ENCODE results near the gene CLINT1.

The CLINT1 gene

DNA sequence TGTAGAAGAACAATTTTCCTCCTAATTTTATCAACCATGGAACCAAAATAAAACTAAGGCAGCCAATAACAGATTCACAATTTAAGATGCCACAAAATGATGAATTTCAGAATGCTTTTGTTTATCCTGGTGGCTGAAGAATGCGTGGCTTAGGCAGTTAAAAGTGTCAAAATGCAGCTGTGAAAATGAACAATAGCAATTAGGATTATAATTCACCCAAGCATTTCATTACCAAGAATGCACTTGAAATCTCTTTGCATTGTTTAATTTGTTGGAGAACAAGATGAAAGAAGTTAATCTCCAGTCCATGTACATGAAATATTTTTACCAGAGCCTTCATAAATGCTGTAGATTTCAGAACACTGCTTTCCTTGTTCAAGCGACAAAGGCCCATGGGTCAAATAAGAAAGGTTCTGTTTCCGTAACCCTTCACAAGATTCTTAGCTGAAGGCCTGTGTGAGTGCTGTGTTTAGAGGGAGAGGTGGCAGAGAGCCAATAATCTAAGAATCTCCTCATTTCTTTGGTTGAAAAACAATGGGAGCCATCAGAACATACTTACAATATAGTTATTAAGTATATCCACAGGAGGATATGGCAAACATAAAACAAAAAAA, 39.3 kb downstream of the CLINT1 start:
- DNase-seq = no peak

DNA sequence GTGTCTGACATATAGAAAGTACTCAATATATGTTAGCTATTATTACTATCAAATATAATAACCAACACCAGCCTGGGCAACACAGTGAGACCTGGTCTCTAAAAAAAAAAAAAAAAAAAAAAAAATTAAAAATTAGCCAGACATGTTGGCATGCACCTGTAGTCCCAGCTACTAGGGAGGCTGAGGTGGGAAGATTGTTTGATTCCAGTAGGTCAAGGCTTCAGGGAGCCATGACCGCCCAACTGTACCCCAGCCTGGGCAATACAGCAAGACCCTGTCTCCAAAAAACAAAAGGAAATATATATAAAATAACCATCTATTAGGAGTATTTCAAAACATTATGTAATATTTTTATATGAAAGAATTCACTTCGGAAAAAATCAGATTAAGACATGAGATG, 40.6 kb downstream of the CLINT1 start:
- DNase-seq = no peak

DNA sequence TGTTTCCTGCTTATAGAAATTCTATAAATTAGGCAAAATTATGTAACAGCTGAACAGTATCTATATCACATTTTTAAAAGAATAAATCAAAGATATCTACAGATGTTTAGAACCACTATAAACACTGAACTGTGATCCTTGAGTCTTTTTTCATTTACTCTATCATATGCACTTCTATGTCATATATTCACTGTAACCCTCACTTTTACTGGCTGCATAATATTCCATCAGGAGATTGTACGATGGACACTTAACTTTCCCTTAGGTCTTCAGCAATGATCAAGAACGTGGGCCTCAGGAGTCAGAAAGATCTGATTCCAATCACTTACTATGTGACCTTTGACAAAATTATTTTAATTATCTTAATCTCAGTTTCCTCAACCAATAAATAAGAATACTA, 41.0 kb downstream of the CLINT1 start:
- no peak for DNase-seq

DNA sequence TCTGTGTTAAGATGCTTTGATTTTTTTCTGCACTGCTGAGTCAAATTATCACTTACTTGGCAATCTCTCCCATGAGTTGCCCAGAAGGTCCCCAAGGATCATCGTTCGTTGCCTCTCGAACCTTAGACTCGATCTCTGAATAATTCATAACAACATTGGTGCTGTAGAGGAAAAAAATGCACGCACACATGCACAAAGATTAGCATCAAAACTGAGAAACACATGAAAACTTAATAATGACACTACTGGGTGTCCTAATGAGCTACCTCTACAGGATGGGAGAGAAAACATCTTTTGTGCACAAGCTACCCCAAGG, 41.6 kb downstream of the CLINT1 start:
- no peak for DNase-seq

DNA sequence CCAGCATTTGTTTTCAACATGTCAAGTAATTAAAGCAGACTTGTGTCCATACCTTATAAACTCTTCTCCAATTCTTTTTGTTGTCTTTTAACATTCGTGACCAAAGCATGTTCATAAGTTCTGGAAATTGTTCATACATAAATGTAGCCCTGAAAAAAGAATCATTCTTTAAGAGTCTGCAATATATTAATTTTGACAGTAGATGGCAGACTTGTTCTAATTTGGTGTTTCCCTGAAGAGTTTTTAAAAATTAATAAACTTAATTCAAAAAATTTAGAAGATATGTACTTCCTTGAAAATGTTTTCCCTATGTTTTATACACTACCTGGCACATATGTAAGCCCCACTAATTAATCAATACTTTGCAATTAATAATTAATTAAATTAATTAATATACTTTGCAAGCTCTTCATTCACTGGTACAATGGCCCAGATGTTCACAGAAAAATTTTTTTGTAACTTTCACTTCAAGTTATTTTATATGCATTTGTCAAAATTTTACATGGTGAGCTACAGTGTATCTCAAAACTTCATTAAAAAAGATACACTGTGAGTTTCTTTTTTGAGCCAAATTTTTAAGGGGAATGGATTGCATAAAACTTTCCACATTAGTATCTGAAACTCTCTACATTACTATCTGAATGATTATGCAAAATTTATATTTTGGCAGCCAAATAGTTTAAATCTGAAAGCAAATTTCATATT, 42.1 kb downstream of the CLINT1 start:
- DNase-seq = peak; percentile 41

DNA sequence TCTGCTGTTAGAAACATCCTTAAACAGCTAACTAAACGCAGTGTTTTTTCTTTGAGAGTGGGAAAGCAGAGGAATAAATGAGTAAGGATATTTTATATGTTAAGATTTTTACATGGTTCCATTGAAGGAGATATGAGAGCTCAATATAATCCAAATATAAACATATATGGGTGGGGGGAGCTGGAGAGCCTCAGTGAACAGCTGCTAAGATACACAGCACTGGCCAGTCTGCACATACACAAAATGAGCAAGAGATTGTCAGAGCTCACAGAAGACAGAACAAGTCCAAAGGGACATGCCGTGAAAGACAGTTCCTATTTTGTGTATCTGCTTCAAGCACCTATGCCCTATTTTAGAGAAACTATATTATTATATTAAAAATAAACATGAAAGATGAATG, 46.9 kb downstream of the CLINT1 start:
- DNase-seq = no peak

DNA sequence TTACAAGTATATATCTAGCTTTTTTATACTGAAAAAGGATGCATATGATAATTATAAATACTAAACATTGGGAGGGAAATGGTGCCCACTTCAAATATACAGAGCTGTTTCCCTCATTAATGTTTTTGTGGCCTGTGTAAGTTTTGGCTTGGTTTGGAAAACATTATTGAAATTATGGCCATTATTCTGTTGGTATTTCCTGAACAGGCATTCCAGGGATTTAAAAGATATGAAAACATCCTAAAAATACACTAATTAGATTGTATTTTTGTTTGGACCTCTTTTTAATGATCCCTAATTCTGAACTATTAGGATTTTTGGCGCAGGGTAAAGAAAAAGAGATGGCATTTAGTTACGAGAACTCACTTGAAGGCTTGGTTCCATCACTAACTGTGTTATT, 50.9 kb downstream of the CLINT1 start:
- DNase-seq = no peak

DNA sequence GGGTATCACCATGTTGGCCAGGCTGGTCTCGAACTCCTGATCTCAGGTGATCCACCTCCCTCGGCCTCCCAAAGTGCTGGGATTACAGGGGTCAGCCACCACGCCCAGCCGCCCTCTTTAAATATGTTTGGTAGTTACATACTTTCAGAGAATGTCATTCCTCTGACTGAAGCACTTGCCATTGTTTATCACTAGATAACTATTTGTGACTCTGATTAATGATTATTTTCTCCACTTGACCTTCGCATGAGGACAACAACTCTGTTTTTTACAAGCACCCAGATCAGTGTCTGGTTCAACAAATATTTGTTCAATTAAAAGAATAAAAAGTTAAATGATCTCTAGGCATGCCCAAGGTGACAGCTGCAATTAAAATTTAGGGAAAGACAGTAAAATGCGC, 56.2 kb downstream of the CLINT1 start:
- DNase-seq = no peak

- no peak for DNase-seq
Measured at GRCh38 chr5:157800137-157800536, 58.8 kb downstream of the CLINT1 start.

DNA sequence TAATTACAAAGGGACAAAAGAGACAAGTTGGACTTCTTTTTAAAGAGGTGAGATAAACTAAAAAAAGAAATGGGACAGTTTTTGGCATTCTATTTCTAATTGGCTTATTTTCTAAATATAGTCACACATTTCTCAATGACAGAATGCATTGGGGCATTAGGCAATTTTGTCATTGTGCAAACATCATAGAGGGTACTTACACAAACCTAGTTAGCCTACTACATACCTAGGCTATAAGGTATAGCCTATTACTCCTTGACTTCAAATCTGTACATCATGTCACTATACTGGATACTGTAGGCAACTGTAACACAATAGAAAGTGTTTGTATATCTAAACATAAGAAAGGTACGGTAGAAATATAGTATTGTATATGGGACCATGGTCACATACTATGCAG, 59.4 kb downstream of the CLINT1 start:
- no peak for DNase-seq

DNA sequence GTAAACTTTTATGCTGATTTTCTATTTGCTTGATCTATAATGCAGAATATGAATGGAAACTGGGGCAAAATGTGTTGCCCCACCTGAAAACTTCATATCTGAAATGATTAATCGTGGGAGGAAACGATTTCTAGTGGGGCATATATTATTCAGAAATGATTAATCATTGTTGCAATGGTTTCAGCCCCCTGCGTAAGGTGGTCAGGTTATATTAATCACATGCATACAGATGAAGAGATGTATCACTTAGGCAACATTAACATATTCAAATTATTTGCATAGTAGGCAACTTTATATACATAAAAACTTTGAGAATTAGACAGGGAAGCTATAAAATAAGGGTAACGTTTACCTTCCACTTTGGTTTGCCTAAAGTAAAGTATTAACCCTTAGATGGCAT, 65.6 kb downstream of the CLINT1 start:
- no peak for DNase-seq

GRCh38 chr5:157785801-157786200, 73.1 kb downstream of the CLINT1 start:
- no peak for DNase-seq

- DNase-seq = no peak
Measured at GRCh38 chr5:157779221-157779620, 79.7 kb downstream of the CLINT1 start.

DNA sequence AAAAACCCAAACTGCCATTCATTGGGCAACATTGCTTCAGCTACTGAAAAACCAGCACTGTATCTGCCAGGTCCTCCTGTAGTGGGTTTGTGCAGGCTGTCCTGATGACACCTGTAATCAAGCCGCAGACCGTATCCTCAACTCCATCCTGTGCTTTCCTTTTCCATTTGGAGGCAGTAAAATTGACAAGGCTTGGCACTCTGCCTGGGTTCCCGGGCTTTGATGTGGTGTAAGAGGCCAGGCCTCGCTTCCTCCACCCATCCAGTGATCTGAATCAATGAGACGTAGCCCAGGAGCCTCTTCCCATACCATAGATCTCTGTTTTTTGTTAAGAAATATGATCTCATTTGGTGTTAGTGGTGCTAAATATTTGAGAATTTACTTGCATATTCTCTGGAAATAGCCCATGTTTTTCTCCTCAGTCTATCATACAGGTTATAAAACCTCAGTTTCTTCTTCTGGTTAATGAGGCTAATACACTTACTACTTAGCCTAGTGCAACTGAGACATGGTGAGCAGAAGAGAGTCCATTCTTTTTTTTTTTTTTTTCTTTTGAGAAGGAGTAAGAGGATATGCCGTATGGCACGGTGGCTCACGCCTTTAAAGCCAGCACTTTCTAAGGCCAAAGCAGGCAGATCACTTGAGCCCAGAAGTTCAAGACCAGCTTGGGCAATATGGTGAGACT, 80.7 kb downstream of the CLINT1 start:
- DNase-seq = peak; percentile 89

- no peak for DNase-seq
Measured at GRCh38 chr5:157772127-157772526, 86.8 kb downstream of the CLINT1 start.

GRCh38 chr5:157770665-157771064, 88.3 kb downstream of the CLINT1 start:
- no peak for DNase-seq

- DNase-seq = no peak
Measured at GRCh38 chr5:157767689-157768088, 91.3 kb downstream of the CLINT1 start.

- no peak for DNase-seq
Measured at GRCh38 chr5:157766902-157767301, 92.0 kb downstream of the CLINT1 start.

DNA sequence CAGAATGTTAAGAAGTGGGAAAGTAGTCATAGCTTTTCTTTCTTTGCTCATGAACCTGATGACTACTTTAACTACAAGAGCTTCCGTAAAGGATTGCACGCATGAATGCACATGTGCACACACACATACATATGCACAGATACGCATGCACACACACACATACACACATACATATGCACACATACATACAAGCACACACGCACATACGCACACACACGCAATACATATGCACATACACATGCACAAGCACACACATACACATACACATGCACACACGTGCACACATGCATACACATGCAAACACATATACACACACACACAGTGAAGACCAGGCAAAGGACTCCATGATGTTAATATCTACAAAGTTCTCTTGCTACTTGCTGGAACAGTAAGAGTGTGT, 92.5 kb downstream of the CLINT1 start:
- DNase-seq = no peak

DNA sequence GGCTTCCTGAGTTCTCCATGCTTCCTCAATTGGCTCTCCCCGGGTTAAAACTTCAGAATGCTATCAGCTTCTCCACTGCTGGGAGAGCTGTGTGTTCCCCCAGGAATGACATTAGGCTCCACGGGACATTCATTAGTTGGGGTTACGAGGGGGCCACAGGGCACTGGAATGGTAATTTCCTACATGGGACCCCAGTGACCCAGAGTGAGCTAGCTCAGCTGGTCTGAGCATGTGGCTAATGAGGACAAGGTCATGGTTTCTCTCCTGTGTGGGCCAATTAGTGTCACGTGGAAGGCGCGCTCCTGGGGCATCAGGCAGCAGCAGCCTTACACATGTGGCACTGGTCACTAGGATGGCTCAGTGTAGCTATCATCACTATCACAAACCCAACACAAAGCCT, 94.4 kb downstream of the CLINT1 start:
- DNase-seq = no peak

DNA sequence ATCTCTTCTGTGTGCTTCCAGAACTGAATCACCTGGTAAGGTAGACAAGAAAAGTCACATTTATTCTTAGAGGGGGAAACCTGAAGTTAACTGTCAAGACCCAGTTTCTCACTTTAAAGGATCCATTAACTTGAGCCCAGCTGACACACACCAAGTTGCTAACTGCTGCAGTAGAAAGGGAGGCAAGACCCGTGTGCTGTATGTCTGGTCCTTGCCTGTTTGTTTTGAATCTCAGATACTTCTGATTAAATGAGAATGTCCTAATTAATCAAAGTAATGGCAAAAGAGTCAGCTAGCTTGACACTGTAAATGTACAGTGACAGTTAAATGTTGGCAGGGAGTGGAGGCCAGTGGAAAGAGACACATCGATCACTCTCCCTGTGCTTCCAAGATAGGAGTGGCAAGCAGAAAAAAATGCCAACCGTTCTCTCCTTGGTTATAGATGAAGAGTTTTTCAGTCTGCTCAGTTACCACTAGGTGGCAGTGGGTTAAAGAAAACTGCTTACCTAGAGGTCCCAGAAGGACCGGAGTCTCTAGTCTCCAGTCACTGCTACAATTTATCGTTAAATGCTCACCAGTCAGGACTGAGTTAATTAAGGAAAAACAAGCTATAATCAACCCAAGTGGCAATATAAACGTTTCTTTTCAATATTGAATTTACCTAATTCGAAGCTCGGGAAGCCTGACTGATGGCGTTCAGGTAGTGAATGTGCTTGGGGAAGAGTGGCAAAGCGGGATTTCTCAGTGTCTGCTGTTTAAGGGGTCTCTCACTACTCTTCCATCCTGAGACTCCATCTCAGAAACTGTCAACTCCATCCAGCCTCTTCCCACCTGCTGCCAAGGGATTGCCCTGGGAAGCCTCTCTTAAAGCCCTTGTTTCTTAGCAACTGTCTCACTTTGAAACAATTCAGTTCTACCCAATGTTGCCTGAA, 97.0 kb downstream of the CLINT1 start:
- DNase-seq = peak; percentile 85

DNA sequence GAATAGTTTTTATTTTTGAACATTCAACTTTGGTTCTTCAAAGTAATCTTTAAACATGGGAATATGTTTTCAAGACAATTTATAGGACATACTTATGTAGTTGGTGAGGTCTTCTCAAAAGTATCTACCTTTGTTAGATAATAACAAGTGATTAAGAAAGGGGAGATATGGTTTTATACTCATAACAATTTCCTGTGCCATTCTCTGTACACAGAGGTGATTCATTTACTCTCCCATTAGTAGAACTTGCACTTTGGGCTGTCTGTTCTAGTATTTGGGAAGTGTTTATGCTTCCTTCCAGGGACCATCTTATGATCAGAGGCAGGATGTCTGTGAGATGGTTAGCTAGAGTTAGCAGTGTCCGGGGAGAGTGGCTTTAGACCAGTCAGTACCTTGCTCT, 100.2 kb downstream of the CLINT1 start:
- no peak for DNase-seq

DNA sequence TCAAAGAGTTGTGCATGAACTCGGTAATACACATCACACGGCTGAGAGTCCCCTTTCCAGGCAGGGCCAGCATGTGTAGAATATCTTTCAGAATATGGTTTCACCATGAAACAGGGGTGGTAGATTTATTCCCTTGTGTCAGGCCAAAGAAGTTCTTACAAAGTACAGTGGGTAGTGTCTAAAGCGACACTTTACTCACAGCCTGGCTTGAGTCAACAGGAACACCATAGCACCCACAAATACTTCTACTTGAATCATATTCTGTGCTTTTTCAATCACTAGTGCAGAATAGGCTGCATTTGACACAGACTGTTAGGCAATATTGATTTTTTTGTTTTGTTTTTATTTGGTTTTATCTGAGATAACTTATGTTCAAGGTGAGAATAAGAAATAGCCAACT, 102.8 kb downstream of the CLINT1 start:
- DNase-seq = no peak

GRCh38 chr5:157750320-157750719, 108.6 kb downstream of the CLINT1 start:
- DNase-seq = no peak
